ENCODE results near the gene AKT2.
"Not testable (repeated sequence)": the region's sequence is repeated elsewhere in the genome, so short reads cannot be mapped to it uniquely, and the experiment has no call there.

The AKT2 gene

GRCh38 chr19:40221858-40222619, 63.1 kb downstream of the AKT2 start:
- DNase-seq = peak in 56 of 58 donors; percentile 10 to 90 (median 73)

GRCh38 chr19:40220674-40221073, 64.5 kb downstream of the AKT2 start:
- no peak for DNase-seq

GRCh38 chr19:40219721-40220276, 65.3 kb downstream of the AKT2 start:
- peak in 4 of 58 donors; percentile 7 to 28 (median 18) for DNase-seq

GRCh38 chr19:40219029-40219428, 66.1 kb downstream of the AKT2 start:
- not testable (repeated sequence) for DNase-seq

- DNase-seq = peak in 43 of 58 donors; percentile 9 to 68 (median 39)
These were observed 66.9 kb downstream of the AKT2 start, which contains the start of gene TTC9B for GRCh38 chr19:40217934-40218890. TTC9B (minus strand) TSS chr19:40218384; CDS start chr19:40218381, 3 bp downstream.

GRCh38 chr19:40217027-40217810, 67.9 kb downstream of the AKT2 start:
- DNase-seq = peak in 11 of 58 donors; percentile 8 to 58 (median 30)

GRCh38 chr19:40216777-40217026, 68.4 kb downstream of the AKT2 start:
- DNase-seq = peak in 2 of 58 donors; percentile 23 to 58

- DNase-seq = peak in 3 of 58 donors; percentile 10 to 39 (median 35)
These were observed 69.0 kb downstream of the AKT2 start for GRCh38 chr19:40216013-40216776.

GRCh38 chr19:40214936-40215335, 70.2 kb downstream of the AKT2 start:
- DNase-seq = no peak

GRCh38 chr19:40213882-40214570, 71.1 kb downstream of the AKT2 start:
- no peak for DNase-seq

GRCh38 chr19:40213251-40213829, 71.8 kb downstream of the AKT2 start:
- no peak for DNase-seq

GRCh38 chr19:40210889-40211288, 74.3 kb downstream of the AKT2 start:
- no peak for DNase-seq

- no peak for DNase-seq
These were observed 76.5 kb downstream of the AKT2 start for GRCh38 chr19:40208602-40209001.

- DNase-seq = no peak
These were observed 79.4 kb downstream of the AKT2 start for GRCh38 chr19:40205760-40206159.

- no peak for DNase-seq
These were observed 80.8 kb downstream of the AKT2 start for GRCh38 chr19:40204381-40204780.

GRCh38 chr19:40200341-40201099, 84.6 kb downstream of the AKT2 start:
- no peak for DNase-seq

- no peak for DNase-seq
These were observed 86.7 kb downstream of the AKT2 start for GRCh38 chr19:40198272-40198990.

- DNase-seq = no peak
These were observed 91.6 kb downstream of the AKT2 start for GRCh38 chr19:40193587-40193849.
